Stimulated activated naive CD8-positive, alpha-beta T cell treated with anti-CD3 and anti-CD28 coated beads, Interleukin-15, Interleukin-2, amounts not matched to agents 100 U/mL and 50 U/mL, for 24 hours (primary cell): ENCODE data around the gene POLD3.

Experiments
- ATAC-seq: fragments of 150-1000 bp; cut with Tn5 transposase; one replicate; pipeline ENCODE4 v1.10.0; 2021
- DNase-seq: peaks from one replicate; pipeline ENCODE4 v3.0.0; 2021

POLD3 gene

GRCh38 chr11:74691755-74692154, 99.4 kb downstream of the POLD3 start:
- no peak for DNase-seq
- ATAC-seq: no peak
